ENCODE results near the gene CTBP2.
A peak's percentile ranks its signal among the peaks of the same experiment; 100 is the strongest.
"Not testable (repeated sequence)": the region's sequence is repeated elsewhere in the genome, so short reads cannot be mapped to it uniquely, and the experiment has no call there.

The CTBP2 gene

GRCh38 chr10:124992462-124993344 is 167.7 kb downstream of the CTBP2 start:
- peak; percentile 66 to 73 for DNase-seq

GRCh38 chr10:124991835-124992234 is 168.5 kb downstream of the CTBP2 start:
- no peak for DNase-seq

- DNase-seq = no peak
Observed at GRCh38 chr10:124990671-124991625, 169.4 kb downstream of the CTBP2 start.

GRCh38 chr10:124989526-124989925 is 170.8 kb downstream of the CTBP2 start:
- no peak for DNase-seq

GRCh38 chr10:124988753-124989152 is 171.6 kb downstream of the CTBP2 start:
- not testable (repeated sequence) for DNase-seq

- DNase-seq = no peak
Observed at GRCh38 chr10:124987788-124988187, 172.6 kb downstream of the CTBP2 start.

GRCh38 chr10:124985162-124985561 is 175.2 kb downstream of the CTBP2 start:
- DNase-seq = no peak

- no peak for DNase-seq
Observed at GRCh38 chr10:124984376-124984775, 176.0 kb downstream of the CTBP2 start.

- no peak for DNase-seq
Observed at GRCh38 chr10:124983321-124983720, 177.0 kb downstream of the CTBP2 start.

GRCh38 chr10:124978376-124978725 is 182.0 kb downstream of the CTBP2 start:
- DNase-seq = no peak

- DNase-seq = no peak
Observed at GRCh38 chr10:124977648-124978375, 182.6 kb downstream of the CTBP2 start.

- no peak for DNase-seq
Observed at GRCh38 chr10:124977161-124977560, 183.2 kb downstream of the CTBP2 start.

GRCh38 chr10:124975977-124976514 is 184.3 kb downstream of the CTBP2 start:
- DNase-seq = no peak

- DNase-seq = no peak
Observed at GRCh38 chr10:124974131-124974530, 186.2 kb downstream of the CTBP2 start.

- no peak for DNase-seq
Observed at GRCh38 chr10:124972637-124973036, 187.7 kb downstream of the CTBP2 start.

GRCh38 chr10:124971276-124971675 is 189.1 kb downstream of the CTBP2 start:
- no peak for DNase-seq

- DNase-seq = no peak
Observed at GRCh38 chr10:124967255-124967654, 193.1 kb downstream of the CTBP2 start.

GRCh38 chr10:124966008-124966407 is 194.4 kb downstream of the CTBP2 start:
- no peak for DNase-seq

- DNase-seq = no peak
Observed at GRCh38 chr10:124963866-124964720, 196.3 kb downstream of the CTBP2 start.

GRCh38 chr10:124962421-124962820 is 197.9 kb downstream of the CTBP2 start:
- DNase-seq = no peak

GRCh38 chr10:124961248-124961570 is 199.2 kb downstream of the CTBP2 start:
- DNase-seq = no peak

- DNase-seq = no peak
Observed at GRCh38 chr10:124959564-124959963, 200.8 kb downstream of the CTBP2 start.

All from NCI-H446 (cell line).